22Rv1 (cell line): ENCODE results near the gene ALDOB.

Experiments used
- CTCF ChIP-seq: fragments of 450-650 bp; IDR thresholded peaks from 2 replicates; pipeline ENCODE4 v1.5.1; 2017; ENCODE audit warnings: mild to moderate bottlenecking
- ZFX ChIP-seq: fragments of 450-650 bp; IDR thresholded peaks from 2 replicates; pipeline ENCODE4 v1.6.1; 2017; ENCODE audit warnings: antibody characterized with exemption, borderline replicate concordance

GRCh38 chr9:101438523-101438922 lies 2.9 kb upstream of the ALDOB start:
- no peak for TF ChIP-seq CTCF
- TF ChIP-seq ZFX, result no peak
